HG02943 (cell line): ENCODE measurements around the gene BRF1.
A peak's percentile ranks its signal among the peaks of the same experiment; 100 is the strongest.
"Not testable (repeated sequence)": the region's sequence is repeated elsewhere in the genome, so short reads cannot be mapped to it uniquely, and the experiment has no call there.

Experiments used
- ATAC-seq: cut with Tn5 transposase; IDR thresholded peaks from one replicate; pipeline ENCODE4 v1.9.1; 2021; ENCODE audit warnings: mild to moderate bottlenecking, low read depth, moderate library complexity; ENCODE audit not compliant: unreplicated experiment

The BRF1 gene

DNA sequence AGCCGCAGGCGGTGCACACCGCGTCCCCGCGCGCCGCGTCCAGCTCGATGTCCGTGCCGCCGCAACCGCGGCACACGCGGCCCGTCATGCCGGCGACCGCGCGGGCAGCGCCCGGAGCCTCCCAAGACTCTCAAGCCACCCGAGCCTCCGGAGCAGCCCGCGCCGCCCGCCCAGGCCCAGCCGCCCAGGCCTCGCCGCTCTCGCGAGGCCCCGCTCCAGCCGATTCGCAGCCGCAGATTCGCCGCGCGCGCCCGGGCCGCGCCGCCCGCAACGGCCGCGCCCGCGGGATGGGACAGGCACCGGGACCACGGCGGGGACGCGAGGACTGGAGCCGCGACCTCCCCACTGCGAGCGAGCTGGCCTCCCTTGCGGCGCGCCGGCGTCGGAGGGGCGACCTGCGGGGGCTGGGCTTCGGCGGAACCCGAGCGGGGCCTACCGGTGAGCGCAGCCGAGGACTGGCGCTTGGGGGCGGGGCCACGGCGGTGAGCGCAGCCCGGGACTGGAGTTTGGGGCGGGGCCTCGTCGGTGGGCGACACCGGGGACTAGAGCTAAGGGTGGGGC, at the start of gene BRF1:
Gene BRF1, minus strand, starts transcription at position 460 of the 561 bp plus-strand sequence. Its CDS starts 372 bp downstream, at position 88.
- ATAC-seq, result peak; percentile 85

DNA sequence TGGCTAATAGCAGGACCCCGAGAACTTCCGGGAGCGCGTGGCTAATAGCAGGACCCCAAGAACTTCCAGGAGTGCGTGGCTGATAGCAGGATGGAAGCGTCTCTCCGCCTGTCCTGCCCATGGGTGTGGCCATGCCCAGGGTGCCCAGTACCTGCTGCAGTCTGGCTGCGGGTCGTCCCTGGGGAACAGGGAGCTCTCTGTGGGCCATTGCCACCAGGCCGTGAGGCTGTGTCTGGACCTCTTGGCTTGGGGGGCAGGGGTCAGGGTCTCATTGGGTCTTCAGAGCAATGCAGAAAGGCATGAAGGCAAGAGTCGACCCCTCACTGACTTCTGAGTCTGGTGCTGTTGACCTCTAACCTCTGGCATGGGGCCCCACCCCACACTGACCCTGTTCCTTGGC, 49.2 kb upstream of the BRF1 start:
- no peak for ATAC-seq

GRCh38 chr14:105348945-105349699, 48.3 kb upstream of the BRF1 start:
- no peak for ATAC-seq

DNA sequence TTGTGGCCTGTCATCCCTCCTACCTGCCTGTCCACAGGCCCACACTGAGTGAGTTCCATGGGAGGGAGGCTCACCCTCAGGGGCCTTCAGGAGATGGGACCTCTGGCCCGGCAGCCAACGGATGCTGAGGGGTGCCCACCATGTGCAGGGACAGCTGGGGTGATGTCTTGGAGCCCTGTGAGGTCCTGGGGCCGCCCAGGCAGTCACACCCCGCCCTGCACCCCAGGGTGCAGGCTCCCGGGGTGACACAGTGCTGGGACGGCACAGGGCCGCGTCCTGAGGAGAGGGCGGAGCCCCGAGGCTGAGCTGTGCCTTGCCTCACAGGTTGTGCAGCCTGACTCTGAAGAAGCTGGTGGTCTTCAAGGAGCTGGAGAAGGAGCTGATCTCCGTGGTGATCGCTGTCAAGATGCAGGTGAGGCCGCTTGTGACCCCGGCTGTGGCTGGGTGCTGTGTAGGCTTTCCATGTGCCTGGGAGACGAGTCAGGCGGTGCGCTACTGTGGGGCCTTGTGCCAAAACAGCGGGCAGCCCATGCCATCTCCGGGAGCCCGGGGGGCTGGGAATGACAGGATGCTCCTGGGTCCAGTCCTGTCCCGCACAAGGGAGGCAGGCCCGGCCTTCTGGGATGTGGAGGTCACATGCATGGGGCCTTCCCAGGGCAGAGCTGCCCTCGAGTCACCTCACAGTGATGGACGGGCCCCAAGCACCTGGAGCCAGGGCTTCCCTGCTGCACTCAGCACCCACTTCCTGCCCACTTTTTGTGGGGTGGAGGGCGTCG, 47.6 kb upstream of the BRF1 start:
- no peak for ATAC-seq

DNA sequence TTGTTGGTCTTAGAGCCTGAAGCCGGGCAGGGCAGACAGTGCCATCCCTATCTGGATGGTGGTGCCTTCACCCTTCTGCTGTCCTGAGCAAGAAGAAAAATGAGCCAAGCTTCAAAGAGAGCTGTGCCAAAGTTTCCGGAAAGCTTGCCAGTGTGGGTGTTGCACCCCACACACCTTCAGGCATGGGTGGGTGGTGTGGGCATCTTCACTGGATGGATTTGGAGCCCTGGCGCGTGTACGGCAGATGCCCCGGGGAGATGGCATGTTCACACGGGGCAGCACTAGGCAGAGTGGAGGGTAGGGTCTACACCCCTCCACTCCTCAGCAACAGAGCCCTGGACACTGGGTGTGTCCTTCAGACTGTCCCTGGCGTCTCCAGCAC, 46.8 kb upstream of the BRF1 start:
- no peak for ATAC-seq

GRCh38 chr14:105346876-105347586, 46.2 kb upstream of the BRF1 start:
- ATAC-seq, result no peak

GRCh38 chr14:105346200-105346533, 45.4 kb upstream of the BRF1 start:
- no peak for ATAC-seq

GRCh38 chr14:105343194-105343593, 42.4 kb upstream of the BRF1 start:
- no peak for ATAC-seq

- ATAC-seq, result no peak
Measured at GRCh38 chr14:105340821-105341733, 40.3 kb upstream of the BRF1 start.

DNA sequence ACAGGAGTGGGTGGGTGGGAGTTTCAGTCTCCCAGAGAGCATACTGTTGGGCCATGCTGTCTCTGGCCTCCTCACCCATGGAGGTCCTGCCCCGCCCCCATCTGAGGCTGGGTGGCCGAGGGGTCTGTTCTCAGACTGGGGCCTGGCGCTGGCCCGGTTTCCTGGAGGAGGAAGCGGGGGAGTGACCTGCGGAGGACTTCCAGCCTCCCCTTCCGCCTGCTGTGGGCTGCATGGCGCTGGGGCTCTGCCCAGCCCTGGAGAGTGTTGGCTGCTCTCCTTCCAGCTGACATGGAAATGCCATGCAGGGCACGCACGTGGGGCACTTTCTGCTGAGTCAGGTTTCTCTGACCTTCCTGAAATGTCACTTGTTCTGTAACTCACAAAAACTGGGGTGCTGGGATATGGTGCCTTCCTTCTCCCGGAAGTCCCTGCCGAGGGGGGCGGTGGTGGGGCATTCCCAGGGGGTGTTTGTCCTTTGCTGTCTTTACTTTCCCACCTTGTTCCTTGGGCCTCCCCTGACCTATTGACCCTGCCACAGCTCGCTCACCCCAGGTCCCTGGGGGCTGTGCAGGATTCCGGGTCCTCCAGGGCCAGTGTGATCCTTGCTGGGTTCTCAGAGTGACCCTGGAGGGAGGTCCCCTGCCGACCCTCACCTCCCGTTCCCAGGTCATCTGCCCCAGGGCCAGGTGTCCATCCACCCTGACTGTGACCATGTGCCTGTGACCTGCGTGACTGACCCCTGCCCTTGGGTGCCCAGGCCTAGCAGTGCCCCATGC, 37.4 kb upstream of the BRF1 start:
- ATAC-seq, result no peak

DNA sequence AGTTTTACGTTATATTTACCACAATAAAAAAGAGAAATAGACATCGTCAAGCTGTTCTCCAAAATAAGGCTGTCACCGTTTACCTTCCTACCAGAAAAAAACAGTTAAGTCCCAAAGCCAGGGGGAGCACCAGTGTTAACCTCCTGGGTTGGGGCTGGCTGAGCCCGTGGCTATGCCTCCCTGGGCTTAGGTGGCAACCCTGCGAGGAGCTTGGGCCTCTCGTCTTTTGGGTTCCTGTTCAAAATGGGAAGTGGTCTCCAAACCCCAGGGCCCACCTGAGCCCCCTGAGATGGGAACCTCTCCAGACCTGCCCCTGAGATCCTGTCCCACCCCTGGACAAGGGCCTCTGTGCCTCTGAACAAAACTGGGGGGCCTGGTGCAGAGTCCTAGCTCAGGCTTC, 36.6 kb upstream of the BRF1 start:
- ATAC-seq, result no peak

- ATAC-seq, result no peak
Measured at GRCh38 chr14:105336477-105337287, 35.9 kb upstream of the BRF1 start.

GRCh38 chr14:105335735-105336476, 35.1 kb upstream of the BRF1 start:
- no peak for ATAC-seq

- not testable (repeated sequence) for ATAC-seq
Measured at GRCh38 chr14:105335231-105335542, 34.4 kb upstream of the BRF1 start.

DNA sequence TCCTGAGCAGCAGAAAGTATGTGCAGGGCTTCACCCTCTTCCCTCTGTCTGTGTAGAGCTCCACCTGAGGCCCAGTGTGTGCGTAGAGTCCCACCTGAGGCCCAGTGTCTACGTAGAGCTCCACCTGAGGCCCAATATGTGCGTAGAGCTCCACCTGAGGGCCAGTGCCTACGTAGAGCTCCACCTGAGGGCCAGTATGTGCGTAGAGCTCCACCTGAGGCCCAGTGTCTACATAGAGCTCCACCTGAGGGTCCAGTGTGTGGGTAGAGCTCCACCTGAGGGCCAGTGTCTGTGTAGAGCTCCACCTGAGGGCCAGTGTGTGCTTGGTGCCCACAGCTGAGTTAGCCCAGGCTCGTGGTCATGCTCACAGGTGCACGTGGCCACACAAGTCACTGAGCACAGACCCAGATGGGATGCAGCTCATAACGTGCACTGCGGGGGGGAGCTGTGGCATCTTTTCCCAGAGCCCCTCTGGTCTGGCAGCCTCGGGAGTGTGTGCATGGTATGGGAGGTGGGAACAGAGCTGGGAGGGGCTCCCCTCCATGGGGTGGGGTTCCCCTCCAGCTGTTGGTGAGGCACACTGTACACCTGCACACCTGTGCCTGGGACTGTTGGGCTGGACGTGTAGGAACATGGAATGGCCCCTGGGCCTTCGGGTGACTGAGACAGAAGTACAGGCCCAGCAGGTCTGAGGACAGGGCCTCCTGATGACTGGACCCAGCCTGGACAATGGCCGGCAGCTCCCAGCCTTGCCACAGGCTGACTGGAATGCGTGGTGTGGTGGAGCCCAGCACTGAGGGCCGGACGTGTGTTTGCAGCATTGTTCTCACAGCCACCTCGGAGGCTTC, 33.8 kb upstream of the BRF1 start:
- ATAC-seq, result no peak

GRCh38 chr14:105333613-105334364, 33.0 kb upstream of the BRF1 start:
- ATAC-seq, result no peak
